Left ventricle myocardium inferior (tissue), 1 donor: ENCODE data around the gene PRDM7. TPM values are rescaled to one million over a fixed set of nuclear protein-coding genes. Genes with fewer than 3 reads are reported as not detected.
"Not testable (repeated sequence)": the region's sequence is repeated elsewhere in the genome, so short reads cannot be mapped to it uniquely, and the experiment has no call there.

Experiments
- DNase-seq: peaks from one replicate; pipeline ENCODE4 v3.0.0-alpha.2; 2020
- H3K27ac ChIP-seq: fragments of 200-600 bp; replicated peaks from 2 replicates; pipeline ENCODE4 v1.8.0; 2021
- H3K27me3 ChIP-seq: fragments of 200-600 bp; 2 replicates; pipeline ENCODE4 v1.8.0; 2021; ENCODE audit warnings: low read depth
- H3K36me3 ChIP-seq: fragments of 200-600 bp; 2 replicates; pipeline ENCODE4 v1.8.0; 2021
- H3K4me1 ChIP-seq: fragments of 200-600 bp; 2 replicates; pipeline ENCODE4 v1.8.0; 2021
- H3K4me3 ChIP-seq: fragments of 200-600 bp; 2 replicates; pipeline ENCODE4 v1.8.0; 2021; ENCODE audit warnings: mild to moderate bottlenecking, moderate library complexity
- H3K9me3 ChIP-seq: fragments of 200-600 bp; replicated peaks from 2 replicates; pipeline ENCODE4 v1.8.0; 2021
- intact Hi-C: fragments of 100-400 bp; cut with micrococcal nuclease; formaldehyde crosslinking; loops from one replicate; pipeline ENCODE4 v1.11.0; 2022
- long read RNA-seq: library from polyadenylated mRNA; unstranded; transcript quantifications from one replicate; pipeline ENCODE4 v2.0.0, GENCODE V29; 2021
- total RNA-seq: library from RNA; stranded (reverse); fragmentation: NEBNext Ultra II Directional; extraction: Animal tissue kit (Norgen Biotek cat#: 25700); gene quantifications from one replicate; pipeline ENCODE4 v1.2.1, GENCODE V29; 2021
- TF ChIP-seq, protein P1 (sequence below): fragments of 200-600 bp; IDR thresholded peaks from 2 replicates; pipeline ENCODE4 v1.8.0; 2021; ENCODE audit warnings: antibody characterized with exemption, mild to moderate bottlenecking, borderline replicate concordance
- donor health status: DM: no; HTN: yes; CAD: no; lungs with severe emphysema.

Gene PRDM7
- total RNA-seq, result not detected
- long read RNA-seq, result 0 reads

DNA sequence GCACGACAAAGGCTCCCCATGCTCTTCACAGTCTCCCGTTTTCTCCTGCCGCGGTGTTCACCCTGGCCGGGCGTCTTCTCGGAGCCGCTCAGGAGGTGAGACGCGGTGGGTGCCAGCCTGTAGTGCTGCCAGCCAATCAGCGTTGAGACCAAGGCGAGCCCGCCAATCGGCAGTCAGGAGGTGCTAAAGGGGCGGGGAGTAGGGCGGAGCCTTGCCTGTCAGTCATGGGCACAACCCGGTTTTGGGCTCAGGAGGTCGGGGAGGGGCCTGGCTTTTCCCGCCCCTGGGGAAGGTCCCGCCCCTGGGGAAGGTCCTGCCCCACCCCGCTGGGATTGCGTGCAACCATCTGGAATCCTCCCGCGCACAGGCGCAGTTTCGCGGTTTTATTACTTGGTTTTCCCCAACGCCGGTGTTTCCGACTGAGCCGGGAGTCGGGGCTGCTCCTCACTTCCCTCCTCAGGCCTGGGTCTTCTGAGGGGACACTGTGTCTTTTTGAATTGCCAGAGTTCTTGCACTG is at the start of gene PRDM7:
TSS of gene PRDM7 (minus strand) at position 92 of the 517 bp plus-strand sequence. CDS start 1,421 bp downstream, outside the sequence.
- H3K9me3 ChIP-seq, result no peaks in the 10 kb centered on the region
- H3K27me3 ChIP-seq, result peaks cover 19% of the 10 kb centered on the region
- peak within 1 kb of the TSS; percentile 64 for H3K4me3 ChIP-seq
- TF ChIP-seq, protein P1, sequence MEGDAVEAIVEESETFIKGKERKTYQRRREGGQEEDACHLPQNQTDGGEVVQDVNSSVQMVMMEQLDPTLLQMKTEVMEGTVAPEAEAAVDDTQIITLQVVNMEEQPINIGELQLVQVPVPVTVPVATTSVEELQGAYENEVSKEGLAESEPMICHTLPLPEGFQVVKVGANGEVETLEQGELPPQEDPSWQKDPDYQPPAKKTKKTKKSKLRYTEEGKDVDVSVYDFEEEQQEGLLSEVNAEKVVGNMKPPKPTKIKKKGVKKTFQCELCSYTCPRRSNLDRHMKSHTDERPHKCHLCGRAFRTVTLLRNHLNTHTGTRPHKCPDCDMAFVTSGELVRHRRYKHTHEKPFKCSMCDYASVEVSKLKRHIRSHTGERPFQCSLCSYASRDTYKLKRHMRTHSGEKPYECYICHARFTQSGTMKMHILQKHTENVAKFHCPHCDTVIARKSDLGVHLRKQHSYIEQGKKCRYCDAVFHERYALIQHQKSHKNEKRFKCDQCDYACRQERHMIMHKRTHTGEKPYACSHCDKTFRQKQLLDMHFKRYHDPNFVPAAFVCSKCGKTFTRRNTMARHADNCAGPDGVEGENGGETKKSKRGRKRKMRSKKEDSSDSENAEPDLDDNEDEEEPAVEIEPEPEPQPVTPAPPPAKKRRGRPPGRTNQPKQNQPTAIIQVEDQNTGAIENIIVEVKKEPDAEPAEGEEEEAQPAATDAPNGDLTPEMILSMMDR, result no peak
- peaks cover 11% of the 10 kb centered on the region for H3K4me1 ChIP-seq
- H3K36me3 ChIP-seq, result no peaks in the 10 kb centered on the region
- intact Hi-C loops, result no loop called here
- H3K27ac ChIP-seq, result peak within 1 kb of the TSS; percentile 58
- DNase-seq, result peak; percentile 94

DNA sequence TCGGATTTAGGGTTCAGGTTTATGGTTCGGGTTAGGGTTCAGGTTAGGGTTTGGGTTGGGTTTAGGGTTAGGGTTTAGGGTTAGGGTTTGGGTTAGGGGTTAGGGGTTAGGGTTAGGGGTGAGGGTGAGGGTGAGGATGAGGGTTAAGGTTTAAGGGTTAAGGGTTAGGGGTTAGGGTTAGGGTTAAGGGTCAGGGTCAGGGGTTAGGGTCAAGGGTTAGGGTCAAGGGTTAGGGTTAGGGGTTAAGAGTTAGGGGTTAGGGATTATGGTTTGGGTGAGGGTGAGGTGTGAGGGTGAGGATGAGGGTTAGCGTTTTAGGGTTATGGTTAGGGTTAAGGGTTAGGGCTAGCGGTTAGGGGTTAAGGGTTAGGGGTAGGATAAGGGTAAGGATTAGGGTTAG is 44.7 kb upstream of the PRDM7 start:
- H3K27me3 ChIP-seq, H3K27ac ChIP-seq, intact Hi-C loops, H3K4me3 ChIP-seq, H3K4me1 ChIP-seq, DNase-seq, H3K36me3 ChIP-seq, H3K9me3 ChIP-seq: not testable (repeated sequence)

DNA sequence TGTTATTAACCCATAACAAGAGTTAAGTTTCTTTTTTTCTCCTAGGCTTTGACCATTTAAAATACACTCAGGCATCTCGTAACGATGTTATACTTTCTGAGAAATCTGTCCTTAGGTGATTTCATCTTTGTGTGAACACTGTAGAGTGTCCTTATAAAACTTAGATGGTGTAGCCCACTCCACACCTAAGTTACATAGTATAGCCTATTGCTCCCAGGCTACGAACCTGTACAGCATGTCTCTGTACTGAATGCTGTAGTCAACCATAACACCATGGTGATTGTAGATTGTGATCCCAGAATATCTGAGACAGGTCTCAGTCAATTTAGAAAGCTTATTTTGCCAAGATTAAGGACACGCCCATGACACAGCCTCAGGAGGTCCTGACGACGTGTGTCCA is 30.5 kb upstream of the PRDM7 start:
- H3K27me3 ChIP-seq, H3K4me3 ChIP-seq, H3K36me3 ChIP-seq, intact Hi-C loops, H3K27ac ChIP-seq, H3K4me1 ChIP-seq, H3K9me3 ChIP-seq, DNase-seq: not testable (repeated sequence)

DNA sequence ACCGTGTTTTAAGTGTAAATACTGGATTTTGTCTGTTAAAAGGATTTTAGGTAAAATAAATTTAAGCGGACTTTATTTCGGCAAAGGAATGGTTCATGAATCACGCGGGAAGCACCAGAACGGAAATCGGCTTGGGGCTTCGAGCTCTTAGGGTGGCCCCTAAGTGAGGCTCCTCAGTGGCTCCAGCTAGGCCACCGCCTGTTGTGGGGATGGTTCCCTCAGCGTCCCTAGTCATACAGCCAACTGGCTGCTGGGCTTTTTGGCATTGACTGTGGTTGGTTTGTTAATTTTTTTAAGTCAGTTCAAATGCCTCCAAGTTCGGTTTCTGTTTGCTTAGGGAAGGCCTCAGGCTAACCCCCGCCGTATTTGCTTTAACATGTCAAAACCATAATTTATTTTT is 29.9 kb upstream of the PRDM7 start:
- H3K4me1 ChIP-seq, intact Hi-C loops, H3K9me3 ChIP-seq, H3K4me3 ChIP-seq, H3K27ac ChIP-seq, H3K27me3 ChIP-seq, DNase-seq, H3K36me3 ChIP-seq: not testable (repeated sequence)

DNA sequence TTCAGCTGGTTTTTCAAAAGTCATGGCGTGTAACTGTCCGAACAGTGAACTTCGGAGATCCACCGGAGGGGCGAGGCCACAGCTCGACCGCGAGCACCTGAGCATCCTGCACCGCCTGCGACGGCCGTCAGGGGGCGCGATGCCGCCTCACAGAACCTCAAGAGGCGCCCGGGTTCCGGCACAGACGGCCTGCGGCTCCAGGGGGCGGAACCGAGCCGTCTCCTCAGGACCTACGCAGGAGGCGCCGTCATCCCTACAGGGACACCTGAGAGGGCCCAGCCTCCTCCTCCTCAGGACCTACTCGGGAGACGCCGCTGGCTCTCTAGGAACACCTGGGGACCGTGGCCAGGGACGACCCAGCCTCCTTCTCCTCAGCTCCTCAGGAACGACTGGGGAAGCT is 29.1 kb upstream of the PRDM7 start:
- DNase-seq, H3K9me3 ChIP-seq, intact Hi-C loops, H3K36me3 ChIP-seq, H3K27ac ChIP-seq, H3K4me1 ChIP-seq, H3K4me3 ChIP-seq, H3K27me3 ChIP-seq: not testable (repeated sequence)

DNA sequence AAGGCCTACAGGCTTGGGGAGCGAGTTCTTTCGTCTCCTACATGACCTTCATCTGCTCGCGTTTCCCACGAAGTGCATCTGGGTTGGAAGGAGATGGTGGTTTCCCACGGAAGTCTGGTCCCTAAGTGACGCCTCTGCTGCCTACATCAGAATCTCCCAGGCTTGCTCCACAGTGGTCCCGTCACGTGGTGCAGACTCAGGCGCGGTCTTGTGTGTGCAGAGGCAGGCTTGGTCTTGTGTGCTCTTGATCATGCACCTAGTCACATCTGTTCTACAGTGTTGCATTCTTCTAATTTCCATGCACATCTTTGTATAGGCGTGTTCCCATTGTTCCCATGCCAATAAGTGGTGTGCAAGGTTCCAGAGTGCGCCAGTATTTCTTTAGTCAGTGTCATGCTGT is 27.6 kb upstream of the PRDM7 start:
- H3K27me3 ChIP-seq, intact Hi-C loops, H3K4me3 ChIP-seq, H3K27ac ChIP-seq, DNase-seq, H3K4me1 ChIP-seq, H3K36me3 ChIP-seq, H3K9me3 ChIP-seq: not testable (repeated sequence)

DNA sequence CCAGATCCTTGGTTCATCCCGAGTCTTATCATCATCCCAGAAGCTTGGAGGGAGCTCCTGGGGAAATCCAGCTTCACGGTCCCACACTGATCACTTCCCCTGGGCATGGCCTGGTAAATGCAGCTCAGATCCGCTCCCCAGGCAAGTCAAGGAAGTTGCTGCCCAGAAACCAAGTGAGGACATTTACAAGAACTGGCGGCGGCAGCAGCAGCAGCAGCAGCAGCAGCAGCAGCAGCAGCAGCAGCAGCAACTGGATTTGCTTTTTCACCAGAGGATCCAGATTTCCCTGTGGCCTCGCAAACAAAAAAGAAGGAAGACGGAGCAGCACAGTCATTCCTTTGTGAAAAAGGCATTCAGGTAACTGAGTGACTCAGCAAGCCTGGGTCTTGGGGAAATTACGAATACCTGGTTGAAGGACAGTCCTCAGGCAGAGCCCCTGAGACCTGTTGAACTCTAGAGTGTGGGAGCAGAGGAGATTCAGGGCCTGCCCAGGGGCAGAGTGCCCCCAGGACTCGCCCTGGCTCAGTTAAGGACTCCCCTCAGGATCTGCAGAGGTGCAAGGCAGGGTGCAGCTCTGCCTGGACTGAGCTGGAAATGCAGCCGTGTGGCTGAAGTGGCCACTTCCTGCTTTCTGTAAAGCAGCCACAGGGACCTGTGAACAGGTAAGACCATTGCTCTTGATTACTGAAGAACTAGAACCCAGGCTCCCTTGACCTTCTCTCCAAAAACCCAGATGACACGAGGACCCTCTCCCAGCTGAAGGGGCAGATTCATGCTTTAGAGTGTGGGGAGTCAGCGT is 25.2 kb upstream of the PRDM7 start:
- H3K27ac ChIP-seq, intact Hi-C loops, H3K36me3 ChIP-seq, H3K27me3 ChIP-seq, DNase-seq, H3K4me3 ChIP-seq, H3K9me3 ChIP-seq, H3K4me1 ChIP-seq: not testable (repeated sequence)

DNA sequence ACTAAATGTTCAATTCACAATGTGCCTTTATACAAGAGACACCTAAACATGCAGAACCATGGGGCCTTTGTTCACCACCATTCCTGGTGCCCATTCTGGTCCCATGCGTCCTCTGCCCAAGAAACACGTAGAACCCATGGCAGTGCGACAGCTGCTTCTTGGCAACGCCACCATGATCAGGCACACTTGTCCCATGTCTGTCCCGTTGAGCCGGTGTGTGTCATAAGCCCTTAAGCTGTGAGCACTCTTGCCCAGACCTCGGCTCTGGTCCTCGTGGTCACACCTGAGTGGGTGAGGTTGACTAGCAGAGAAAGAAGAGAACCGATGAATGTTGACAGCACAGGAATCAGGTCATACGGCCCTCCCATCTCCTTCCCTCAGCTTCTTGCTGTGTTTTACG is 24.2 kb upstream of the PRDM7 start:
- H3K27me3 ChIP-seq, intact Hi-C loops, H3K4me1 ChIP-seq, H3K9me3 ChIP-seq, DNase-seq, H3K4me3 ChIP-seq, H3K36me3 ChIP-seq: not testable (repeated sequence)
- H3K27ac ChIP-seq, result peak overlapping the region; percentile 44

DNA sequence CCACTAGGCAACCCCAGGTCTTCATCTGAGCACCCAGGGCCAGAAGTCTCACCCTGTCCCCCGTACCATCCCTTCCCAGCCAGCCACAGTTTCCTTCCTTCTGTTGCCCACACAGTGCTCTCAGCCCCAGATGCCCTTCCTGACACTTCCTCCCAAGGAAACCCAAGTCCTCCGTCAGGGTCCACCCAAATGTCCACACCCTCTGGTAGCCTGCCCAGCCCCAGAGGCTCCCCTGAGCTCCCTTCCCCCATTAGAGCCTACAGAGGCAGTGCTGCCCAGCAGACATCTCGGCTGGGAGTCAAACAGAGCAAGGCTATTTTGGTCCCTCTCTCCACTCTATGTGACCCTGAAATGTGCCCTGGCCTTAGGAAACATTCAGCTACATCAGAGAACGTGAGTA is 23.7 kb upstream of the PRDM7 start:
- H3K4me1 ChIP-seq, H3K9me3 ChIP-seq, H3K27me3 ChIP-seq, H3K36me3 ChIP-seq, H3K4me3 ChIP-seq, DNase-seq, intact Hi-C loops, H3K27ac ChIP-seq: not testable (repeated sequence)

DNA sequence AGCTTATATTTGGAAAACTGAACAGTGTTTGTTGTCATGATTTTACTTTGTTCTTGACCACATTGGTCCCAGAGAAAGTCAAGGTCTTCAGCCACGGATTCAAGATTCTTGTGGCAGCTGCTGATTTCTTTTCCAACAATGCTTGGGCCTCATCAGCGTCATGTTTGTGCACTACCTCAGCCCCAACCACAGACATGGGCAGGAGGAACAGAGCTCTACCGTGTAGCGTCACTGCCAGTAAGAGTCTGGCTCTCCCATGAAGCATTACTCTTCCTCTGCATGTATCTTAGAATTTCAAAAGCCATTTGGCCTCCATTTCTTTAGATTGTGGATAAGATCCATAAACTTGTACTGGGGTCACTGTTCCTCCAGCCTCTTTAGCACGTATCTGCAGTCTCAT is 23.1 kb upstream of the PRDM7 start:
- H3K9me3 ChIP-seq, H3K27ac ChIP-seq, intact Hi-C loops, H3K4me3 ChIP-seq, H3K4me1 ChIP-seq, DNase-seq, H3K36me3 ChIP-seq, H3K27me3 ChIP-seq: not testable (repeated sequence)

DNA sequence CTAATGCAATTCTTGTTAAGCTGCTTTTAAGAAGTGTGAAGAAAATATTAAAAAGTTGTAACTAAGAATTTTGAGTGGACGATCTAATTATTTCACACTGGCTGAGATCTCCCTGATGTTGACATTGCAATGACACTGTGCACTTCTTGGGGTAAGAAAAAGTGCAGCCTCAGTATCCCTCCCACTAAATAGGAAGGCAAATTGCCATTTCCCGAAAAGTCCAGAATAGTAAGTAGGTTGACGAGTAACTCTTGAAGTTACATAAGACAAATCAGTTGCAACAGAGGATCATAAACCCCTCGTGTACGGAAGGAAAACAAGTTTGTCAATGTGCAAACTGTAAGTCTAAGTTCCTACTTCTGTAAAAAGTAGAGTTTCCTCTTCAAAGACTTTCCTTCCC is 21.8 kb upstream of the PRDM7 start:
- intact Hi-C loops, H3K9me3 ChIP-seq, DNase-seq, H3K4me1 ChIP-seq, H3K27me3 ChIP-seq, H3K27ac ChIP-seq, H3K4me3 ChIP-seq, H3K36me3 ChIP-seq: not testable (repeated sequence)

DNA sequence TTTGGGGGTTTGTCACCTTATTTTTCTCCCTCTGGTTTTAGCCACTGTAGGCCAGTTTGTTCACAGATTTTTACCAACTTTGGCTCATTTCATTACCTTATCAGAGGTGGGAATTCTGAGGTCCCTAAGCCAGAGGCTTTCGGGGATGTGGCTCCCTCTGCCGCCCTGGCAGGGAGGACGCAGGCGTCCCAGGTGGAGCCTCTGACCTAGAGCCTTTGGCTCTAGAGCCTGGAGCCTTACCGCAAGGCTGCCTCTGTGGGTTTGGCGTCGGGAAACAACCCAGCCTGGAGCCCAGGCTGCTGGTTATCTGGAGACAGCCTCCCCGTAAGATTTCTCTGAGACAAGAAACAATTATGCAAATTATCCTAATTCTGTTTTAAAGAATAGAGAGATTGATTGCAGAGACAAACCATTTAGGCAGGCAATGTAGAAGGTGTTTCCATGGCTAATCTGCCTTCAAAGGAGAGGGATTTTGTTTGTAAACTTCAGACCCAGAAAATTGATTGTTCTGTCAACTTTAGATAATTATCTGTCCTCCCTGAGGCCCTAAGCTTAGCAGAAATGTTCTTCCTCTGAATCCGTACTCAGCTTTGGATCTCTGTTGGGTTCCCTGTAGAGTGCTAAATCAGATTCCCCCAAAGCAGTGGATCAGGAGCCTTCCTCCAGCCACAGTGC is 20.0 kb upstream of the PRDM7 start:
- H3K9me3 ChIP-seq, H3K27ac ChIP-seq, H3K4me3 ChIP-seq, intact Hi-C loops, H3K4me1 ChIP-seq, H3K27me3 ChIP-seq, H3K36me3 ChIP-seq, DNase-seq: not testable (repeated sequence)

DNA sequence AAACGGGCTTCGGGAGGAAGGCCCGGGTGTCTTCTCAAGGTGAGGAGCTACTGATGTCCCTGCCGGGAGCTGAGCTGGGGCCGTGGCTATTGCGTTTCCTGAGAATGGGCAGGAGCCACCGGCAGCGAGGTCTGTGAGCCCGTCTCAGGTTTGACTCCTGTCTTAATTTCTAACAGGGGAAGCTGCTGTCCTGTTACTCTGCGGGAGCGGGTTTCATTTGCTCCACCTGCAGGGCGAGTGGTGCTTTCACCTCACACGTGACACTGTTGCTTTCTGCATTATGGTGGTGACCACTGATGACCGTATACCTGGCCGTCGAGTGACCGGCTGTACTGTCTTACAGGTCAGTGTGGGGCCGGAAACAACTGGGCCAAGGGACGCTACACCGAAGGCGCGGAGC is 17.7 kb upstream of the PRDM7 start:
- intact Hi-C loops, DNase-seq, H3K4me1 ChIP-seq, H3K27me3 ChIP-seq, H3K27ac ChIP-seq, H3K9me3 ChIP-seq, H3K4me3 ChIP-seq, H3K36me3 ChIP-seq: not testable (repeated sequence)
